Testis (tissue), 3 donors: ENCODE measurements around the gene STXBP5L. TPM values are rescaled to one million over a fixed set of nuclear protein-coding genes. Genes with fewer than 3 reads are reported as not detected.

ENCODE experiments used
- DNase-seq: peaks from one replicate; pipeline ENCODE4 v3.0.0-alpha.2; 2019
- H3K27ac ChIP-seq, 2 donors: fragments of 200-600 bp; sonication (generic); one replicate each; pipeline ENCODE4 v1.5.1; 2019
- H3K27me3 ChIP-seq: fragments of 200-600 bp; sonication (generic); one replicate; pipeline ENCODE4 v1.5.1; 2019
- H3K36me3 ChIP-seq: fragments of 200-600 bp; sonication (generic); one replicate; pipeline ENCODE4 v1.5.1; 2017; ENCODE audit warnings: low read depth; ENCODE audit errors: missing control alignments
- H3K4me1 ChIP-seq: fragments of 200-600 bp; sonication (generic); one replicate; pipeline ENCODE4 v1.5.1; 2019
- H3K4me3 ChIP-seq, 2 donors: fragments of 200-600 bp; sonication (generic); one replicate each; pipeline ENCODE4 v1.5.1; 2017 to 2019
- H3K9me3 ChIP-seq: fragments of 200-600 bp; sonication (generic); one replicate; pipeline ENCODE4 v1.5.1; 2017
- POLR2A ChIP-seq: fragments of 450-650 bp; IDR thresholded peaks from one replicate; pipeline ENCODE4 v1.6.1; 2017; ENCODE audit warnings: antibody characterized with exemption, mild to moderate bottlenecking, moderate library complexity
- WGBS, 2 donors: methylation state at CpG; one replicate each; pipeline ENCODE4 v1.1.5; 2018; 5-methylcytosine and 5-hydroxymethylcytosine counted together
- intact Hi-C: fragments of 100-400 bp; cut with DNase I; formaldehyde crosslinking; loops from one replicate; pipeline ENCODE4 v1.15.1; 2023; ENCODE audit warnings: low total_unique reads
- polyA plus RNA-seq: library from polyadenylated mRNA; stranded (reverse); fragments of 350-450 nt; fragmentation: Illumina TruSeq; extraction: RNeasy Lipid Tissue Mini Kit (QIAGEN cat#74804); gene quantifications from one replicate; pipeline ENCODE4 v1.2.3, GENCODE V29; 2014; ENCODE audit warnings: low read depth, low replicate concordance; ENCODE audit not compliant: insufficient read depth
- total RNA-seq, 2 donors: library from RNA; depleted of rRNA; stranded (reverse); fragments of >200 nt; gene quantifications; one replicate each; pipeline ENCODE4 v1.2.3, GENCODE V29; 2016
- TF ChIP-seq, protein P1 (sequence below), 3 experiments: fragments of 450-650 bp in 2 of 3; fragments of 200-600 bp in 1 of 3; sonication (generic) in 1 of 3; IDR thresholded peaks; one replicate each; pipeline ENCODE4 v1.5.1; 2016 to 2019; ENCODE audit warnings: antibody characterized with exemption in 3 of 3, mild to moderate bottlenecking in 2 of 3, moderate library complexity in 1 of 3

The STXBP5L gene
- total and polyA plus RNA-seq, 3 donors from 2014 or later, result 2.3 to 12.1 (median 10.0) TPM

DNA sequence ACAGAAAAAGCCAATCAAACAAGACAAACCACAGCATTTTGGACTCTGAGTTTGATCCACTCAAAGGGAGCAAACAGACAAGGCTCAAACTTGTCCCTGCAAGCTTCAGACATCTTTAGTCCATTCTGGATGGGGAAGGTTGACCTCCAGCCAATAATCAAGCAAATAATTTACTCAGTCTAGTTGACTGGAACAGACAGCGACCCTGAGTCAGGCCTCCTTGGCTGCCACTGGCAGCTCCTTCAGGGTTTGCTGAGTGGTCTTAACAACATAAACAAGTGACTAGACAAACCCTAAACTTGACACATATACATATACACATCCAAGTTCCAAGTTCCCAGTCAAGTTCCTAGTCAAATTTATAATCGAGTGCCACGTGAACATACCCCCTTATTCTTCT lies 323.9 kb downstream of the STXBP5L start:
- H3K4me3 ChIP-seq, result no peak overlapping the region

DNA sequence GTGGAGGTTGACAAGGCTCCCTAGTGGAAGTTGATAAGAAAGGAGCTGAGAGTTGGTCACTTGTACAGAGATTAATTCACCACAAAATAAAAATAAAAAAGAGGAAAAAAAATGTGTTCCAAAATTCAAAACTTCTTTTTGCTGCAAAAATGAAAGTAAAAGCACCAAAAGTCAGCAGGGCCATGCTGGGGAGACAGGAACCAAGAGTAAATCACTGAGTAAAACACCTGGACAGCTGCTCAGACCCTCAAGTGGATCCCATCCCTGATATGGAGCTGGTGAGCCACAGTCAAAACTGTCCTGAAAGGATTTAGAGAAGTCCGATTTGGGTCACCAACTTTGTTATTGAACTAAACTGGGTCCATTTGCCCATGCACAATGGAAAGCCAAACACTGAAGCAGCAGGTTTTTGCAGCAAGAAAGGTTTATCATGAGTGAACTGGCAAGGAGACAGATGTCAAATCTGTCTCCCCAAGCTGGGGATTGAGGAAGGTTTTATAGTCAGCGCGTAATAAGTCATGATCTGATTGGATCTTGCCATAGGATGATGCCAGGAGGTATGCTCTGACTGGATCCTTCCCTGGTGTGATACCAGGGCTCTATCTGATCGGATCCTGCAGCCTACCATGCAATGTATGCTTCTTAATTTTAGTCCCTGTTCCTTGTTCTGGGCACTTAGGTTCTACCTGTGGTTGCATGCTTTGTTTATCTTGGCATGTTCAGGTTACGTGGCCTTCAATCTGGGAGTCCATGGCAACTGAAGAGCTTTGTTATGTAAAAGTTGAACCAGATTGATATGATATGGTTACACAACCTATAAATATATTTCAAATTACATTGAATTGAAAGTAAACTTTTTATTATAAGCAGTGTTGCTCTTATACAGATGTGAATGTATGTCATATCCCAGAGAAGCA lies 324.6 kb downstream of the STXBP5L start:
- intact Hi-C loops, result no loop called here
- 88 to 91% methylated on average over 5 of the region's 5 CpGs for WGBS, 2 donors
- Histone ChIP-seq H3K36me3 (no peaks in the 10 kb centered on the region), H3K9me3 (no peaks in the 10 kb centered on the region), H3K4me3 (no peak overlapping the region), H3K27ac (no peak overlapping the region), H3K27me3 (no peaks in the 10 kb centered on the region), H3K4me1 (no peaks in the 10 kb centered on the region)
- no peak for DNase-seq
- TF ChIP-seq POLR2A, result no peak
- TF ChIP-seq, protein P1, sequence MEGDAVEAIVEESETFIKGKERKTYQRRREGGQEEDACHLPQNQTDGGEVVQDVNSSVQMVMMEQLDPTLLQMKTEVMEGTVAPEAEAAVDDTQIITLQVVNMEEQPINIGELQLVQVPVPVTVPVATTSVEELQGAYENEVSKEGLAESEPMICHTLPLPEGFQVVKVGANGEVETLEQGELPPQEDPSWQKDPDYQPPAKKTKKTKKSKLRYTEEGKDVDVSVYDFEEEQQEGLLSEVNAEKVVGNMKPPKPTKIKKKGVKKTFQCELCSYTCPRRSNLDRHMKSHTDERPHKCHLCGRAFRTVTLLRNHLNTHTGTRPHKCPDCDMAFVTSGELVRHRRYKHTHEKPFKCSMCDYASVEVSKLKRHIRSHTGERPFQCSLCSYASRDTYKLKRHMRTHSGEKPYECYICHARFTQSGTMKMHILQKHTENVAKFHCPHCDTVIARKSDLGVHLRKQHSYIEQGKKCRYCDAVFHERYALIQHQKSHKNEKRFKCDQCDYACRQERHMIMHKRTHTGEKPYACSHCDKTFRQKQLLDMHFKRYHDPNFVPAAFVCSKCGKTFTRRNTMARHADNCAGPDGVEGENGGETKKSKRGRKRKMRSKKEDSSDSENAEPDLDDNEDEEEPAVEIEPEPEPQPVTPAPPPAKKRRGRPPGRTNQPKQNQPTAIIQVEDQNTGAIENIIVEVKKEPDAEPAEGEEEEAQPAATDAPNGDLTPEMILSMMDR (IDR thresholded peaks at IDR 0.05), result no peak

More for the DNA sequence above, 323.9 kb downstream of the STXBP5L start:
- TF ChIP-seq, protein P1 (IDR thresholded peaks at IDR 0.05), result no peak
- no peak for TF ChIP-seq POLR2A
- DNase-seq, result no peak
- Histone ChIP-seq H3K27me3 (no peaks in the 10 kb centered on the region), H3K27ac (no peak overlapping the region), H3K9me3 (no peaks in the 10 kb centered on the region), H3K36me3 (no peaks in the 10 kb centered on the region), H3K4me1 (no peaks in the 10 kb centered on the region)
- WGBS, 2 donors, result 91% methylated on average over 3 of the region's 3 CpGs
- intact Hi-C loops, result no loop called here

DNA sequence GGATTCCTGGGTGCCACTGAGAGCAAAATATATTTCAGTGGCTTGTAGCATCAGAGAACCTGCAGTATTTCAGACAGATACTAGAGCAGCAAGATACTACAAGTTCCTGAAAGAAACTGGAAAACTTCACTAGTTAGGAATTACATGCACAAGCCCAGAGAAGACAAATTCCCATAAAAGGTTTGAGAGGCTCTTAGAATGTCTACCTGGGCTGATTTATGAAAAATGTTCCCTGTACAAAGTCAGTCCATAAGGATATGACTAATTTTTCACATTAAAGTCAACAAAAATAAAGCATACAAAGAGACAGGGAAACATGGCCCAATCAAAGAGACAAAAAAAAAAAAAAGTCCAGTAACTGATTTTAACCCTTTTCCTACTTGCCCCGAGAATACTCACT lies 335.2 kb downstream of the STXBP5L start:
- 92 to 95% methylated on average over 1 of the region's 1 CpG for WGBS, 2 donors
- H3K4me1 ChIP-seq, result no peaks in the 10 kb centered on the region
- no peaks in the 10 kb centered on the region for H3K27me3 ChIP-seq
- no peak for TF ChIP-seq POLR2A
- TF ChIP-seq, protein P1 (IDR thresholded peaks at IDR 0.05), result no peak
- H3K9me3 ChIP-seq, result no peaks in the 10 kb centered on the region
- H3K36me3 ChIP-seq, result no peaks in the 10 kb centered on the region
- DNase-seq, result no peak
- intact Hi-C loops, result no loop called here
- H3K4me3 ChIP-seq, result no peak overlapping the region
- no peak overlapping the region for H3K27ac ChIP-seq

DNA sequence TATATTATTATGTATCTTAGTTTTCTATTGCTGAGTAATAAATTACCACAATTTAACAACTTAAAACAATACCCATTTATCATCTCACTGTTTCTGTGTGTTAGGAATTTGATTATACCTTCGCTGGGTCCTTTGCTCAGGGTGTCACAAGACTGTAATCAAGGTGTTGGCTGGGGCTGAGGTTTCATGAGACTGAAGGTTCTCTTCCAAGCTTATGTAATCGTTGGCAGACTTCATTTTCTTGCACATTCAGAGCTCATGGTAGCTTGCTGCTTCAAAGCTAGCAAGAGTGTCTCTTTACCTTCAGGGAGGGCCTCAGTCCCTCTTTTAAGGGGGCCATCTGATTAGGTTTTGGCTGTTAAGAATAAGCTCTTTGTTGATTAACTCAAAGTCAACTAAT lies 344.7 kb downstream of the STXBP5L start:
- no peak for TF ChIP-seq POLR2A
- TF ChIP-seq, protein P1 (IDR thresholded peaks at IDR 0.05), result no peak
- Histone ChIP-seq H3K4me3 (no peak overlapping the region), H3K36me3 (no peaks in the 10 kb centered on the region), H3K9me3 (no peaks in the 10 kb centered on the region), H3K27me3 (no peaks in the 10 kb centered on the region), H3K4me1 (no peaks in the 10 kb centered on the region), H3K27ac (no peak overlapping the region)
- DNase-seq, result no peak
- intact Hi-C loops, result no loop called here
- 59 to 63% methylated on average over 2 of the region's 2 CpGs for WGBS, 2 donors
